ENCODE results near the gene PPARG.

PPARG gene

DNA sequence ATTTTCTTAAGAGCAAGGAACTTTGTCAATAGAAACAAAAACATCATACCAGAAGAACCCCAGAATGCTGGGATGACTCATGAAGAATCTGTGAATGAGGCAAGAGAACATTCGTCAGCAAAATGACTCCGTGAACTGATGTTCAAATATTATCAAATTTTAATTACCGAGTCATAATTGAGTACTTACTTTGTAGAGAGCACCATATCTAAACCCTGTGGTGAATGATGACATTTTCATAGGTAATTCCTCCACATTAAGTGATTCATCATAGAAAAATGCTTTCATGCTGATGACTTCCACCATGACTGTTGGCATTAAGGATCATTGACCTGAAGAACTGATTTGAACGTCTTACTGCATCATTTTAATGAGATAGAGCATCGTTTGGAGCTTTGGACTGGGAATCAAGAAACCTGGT lies 56.3 kb downstream of the PPARG start:
- peak; percentile 19 for DNase-seq (ENCODE audit: low spot score)

DNA sequence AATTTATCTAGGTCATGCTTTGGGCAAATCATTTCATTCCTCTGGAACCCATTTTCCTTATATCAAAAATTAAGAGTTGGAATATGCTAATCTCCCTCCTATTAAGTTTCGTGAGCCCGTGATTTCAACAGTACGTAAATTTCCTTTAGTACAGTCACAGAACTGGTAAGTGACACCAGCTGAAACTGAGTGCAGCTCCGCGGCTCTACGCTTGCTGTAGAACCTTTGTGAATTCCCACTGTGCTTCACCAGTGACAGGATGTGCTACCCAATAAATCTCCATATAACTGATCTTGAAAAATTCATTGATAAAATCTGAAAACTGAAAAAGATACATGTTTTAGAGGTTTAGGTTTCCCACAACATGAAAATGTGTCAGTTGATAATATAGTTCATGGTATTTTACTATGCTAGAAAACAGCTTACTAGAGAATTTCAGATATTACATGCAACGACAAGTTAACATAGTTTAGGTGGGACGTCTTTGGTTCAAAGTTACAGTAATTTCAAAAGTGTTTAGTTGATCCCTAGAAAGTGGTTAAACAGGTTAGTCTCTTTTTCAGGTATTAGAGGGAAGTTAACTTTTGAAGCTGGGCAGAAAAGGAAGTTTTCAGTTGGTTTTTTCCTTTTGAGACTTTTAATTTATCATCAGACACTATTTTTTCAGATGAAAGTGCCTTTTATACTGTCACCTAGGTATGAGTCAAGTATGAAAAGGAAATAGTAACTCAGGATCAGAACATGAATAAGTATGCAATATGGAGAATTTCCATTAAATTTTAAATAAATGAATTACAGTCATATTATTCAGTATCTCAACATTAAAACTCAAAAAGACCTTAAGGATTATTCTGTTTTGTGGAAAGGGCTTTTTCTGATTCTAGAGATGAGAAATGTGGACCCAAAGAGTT lies 57.0 kb downstream of the PPARG start:
- no peak for DNase-seq (ENCODE audit: low spot score)

DNA sequence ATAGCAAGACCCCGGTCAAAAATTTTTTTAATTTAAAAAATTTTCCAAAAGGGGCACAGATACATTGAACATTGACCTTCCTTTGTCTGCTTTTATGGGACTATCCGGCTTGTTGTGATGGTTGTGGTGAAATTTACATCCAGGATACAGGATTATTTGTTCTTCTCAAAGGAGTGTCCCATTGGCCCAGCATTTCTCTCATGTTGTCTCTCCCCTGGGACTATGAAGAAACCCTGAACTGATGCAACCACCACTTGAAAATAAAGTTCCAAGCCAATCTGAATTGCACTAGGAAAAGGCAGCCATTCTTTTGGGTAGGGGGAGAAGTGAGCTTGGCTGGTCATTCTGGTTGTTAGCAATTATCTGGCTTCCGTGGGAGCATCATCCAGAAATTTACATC lies 58.4 kb downstream of the PPARG start:
- DNase-seq (ENCODE audit: low spot score) = no peak

DNA sequence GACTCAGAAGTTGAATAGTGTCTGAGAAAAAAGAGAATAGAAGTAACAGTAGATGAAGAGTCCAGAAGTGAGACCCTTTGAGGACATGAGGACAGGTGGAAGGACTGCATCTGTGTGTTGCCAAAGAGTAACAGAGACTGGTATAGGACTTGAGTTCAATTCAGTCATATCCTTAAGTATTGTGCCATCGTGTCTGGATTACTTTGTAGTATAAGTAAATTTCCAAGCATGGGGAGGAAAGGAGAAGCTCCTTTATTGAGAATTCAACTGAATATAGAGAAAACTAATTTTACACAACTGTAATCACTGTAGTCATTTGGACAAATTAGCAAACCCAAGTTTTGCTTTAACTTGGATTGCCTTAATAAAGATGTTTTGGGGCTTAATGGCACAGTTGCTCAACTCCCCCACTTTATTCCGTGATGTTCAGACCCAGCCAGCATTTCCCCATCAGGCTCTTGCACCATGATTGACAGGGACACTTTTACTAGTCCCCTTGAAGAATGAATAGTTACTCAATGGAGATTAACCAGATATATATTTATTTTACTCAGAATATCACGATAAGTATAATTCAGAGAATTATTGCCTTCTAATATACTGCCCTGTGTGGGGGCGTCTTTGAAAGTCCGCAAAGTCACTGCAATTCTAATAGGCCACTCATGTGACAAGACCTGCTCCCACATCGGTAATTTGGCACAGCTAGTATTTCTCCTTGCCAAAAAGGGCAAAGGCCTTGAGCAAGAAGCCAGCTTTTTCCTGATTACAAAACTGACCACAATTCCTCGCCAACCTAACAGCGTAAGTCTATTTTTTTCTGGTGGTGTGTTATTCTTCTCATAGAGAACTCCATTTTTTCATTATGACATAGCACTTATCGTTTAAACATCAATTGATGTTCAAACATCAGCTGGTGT lies 61.3 kb downstream of the PPARG start:
- DNase-seq (ENCODE audit: low spot score) = no peak

DNA sequence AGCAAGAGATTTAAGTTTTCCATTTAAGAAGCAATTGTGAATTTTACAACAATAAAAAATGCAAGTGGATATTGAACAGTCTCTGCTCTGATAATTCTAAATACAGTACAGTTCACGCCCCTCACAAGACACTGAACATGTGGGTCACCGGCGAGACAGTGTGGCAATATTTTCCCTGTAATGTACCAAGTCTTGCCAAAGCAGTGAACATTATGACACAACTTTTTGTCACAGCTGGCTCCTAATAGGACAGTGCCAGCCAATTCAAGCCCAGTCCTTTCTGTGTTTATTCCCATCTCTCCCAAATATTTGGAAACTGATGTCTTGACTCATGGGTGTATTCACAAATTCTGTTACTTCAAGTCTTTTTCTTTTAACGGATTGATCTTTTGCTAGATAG lies 62.3 kb downstream of the PPARG start:
- no peak for DNase-seq (ENCODE audit: low spot score)

DNA sequence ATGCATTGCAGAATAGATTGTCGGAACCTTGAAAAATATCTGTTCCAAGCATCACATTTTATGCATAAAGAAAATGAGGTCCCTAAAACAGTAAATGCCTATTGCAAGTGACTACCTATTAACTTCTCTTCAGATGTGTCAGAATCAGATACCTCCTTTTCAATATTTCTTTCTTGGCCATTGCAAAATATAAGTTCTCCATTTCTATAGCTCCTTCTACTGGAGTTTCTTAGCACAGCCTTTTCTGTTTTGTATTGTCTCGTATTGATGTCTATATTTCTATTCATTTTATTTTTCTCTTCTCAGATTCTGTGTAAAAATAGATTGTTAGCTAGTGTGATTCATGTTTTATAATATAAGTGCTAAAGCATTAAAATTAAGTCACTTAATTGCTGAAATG lies 63.4 kb downstream of the PPARG start:
- no peak for DNase-seq (ENCODE audit: low spot score)

DNA sequence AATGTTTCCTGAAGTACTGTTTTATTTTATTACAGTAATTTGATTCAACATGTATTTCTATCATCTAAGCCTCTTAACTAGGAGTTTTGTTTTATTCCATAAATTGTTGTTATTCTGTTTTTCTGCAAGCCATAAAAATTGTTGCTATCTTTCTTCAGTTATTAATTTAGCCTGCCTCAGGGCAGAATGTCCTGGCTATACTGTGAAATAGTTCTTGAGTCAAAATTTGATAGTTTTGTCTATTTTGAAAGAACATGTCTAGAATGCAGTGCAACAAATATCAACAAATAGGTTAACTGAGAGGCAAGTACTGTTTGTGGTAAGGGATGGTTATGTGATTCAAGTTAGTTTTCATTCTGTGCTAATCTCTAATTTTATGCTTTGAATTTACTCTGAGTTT lies 63.9 kb downstream of the PPARG start:
- no peak for DNase-seq (ENCODE audit: low spot score)

DNA sequence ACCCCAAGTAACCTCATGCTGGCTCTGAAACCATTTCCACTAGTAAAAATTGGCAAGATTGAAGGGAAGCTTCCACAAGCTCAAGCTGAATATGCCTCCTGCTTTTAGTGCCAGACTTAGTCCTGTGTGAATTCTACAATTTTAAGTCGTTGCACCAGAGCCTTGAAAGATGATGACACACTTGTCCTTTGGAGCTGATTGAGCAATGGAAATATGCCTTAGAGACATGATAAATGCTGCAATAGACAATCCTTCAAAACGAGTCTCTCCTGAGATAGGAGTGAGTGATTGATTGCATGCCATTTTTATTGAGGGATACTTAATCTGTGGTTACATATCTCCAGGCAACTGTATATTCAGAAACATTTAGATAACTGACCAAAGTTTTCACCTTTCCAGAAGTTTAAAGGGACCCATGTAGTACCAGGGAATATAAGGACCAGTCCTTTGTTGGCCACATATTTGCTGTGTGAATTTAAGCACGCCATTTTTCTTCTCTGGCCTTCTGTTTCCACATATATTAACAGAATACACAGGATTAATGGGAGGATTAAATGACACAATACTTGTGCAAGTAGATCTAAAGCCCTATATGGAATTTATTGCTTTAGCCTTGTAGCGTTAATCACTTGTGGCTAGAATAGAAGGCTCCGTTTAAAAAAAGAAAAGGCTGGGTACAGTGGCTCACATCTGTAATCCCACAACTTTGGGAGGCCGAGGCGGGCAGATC lies 65.1 kb downstream of the PPARG start:
- no peak for DNase-seq (ENCODE audit: low spot score)

DNA sequence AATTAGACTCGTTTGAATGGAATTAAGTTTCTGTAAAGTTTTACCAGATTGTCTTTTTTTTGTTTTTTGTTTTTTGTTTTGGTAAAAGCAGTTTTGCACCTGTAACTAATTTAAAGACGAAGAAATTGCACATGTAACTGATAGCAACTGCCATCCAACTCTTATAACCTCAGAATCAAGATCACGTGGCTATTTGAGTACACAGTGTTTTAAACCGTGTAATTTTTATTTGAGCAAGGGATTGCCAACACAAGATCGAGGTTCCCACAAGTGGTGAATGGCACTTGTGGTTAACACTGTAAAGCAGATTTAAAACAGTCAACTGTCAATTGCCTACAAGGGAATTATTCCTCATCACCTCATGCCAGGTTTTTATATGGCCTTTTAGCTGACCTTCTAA lies 67.3 kb downstream of the PPARG start:
- no peak for DNase-seq (ENCODE audit: low spot score)

DNA sequence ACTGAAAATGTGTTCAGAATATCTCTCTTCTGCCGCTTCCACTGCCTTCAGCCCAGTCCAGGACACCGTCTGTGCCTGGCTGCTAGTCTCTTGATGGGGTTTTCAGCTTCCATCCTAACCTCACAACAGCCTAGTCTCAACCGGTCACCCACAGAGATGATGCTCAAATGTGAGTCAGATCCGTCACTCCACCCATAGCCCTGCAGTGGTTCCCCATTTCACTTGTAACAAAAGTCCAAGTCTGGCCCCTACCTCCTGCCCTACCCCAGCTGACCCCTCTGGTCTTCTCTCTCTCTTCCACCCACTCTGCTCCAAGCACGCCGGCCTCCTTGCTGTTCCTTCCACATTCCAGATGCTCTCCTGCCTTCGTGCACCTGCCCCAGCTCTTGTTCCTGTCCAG lies 68.1 kb downstream of the PPARG start:
- DNase-seq (ENCODE audit: low spot score) = no peak

DNA sequence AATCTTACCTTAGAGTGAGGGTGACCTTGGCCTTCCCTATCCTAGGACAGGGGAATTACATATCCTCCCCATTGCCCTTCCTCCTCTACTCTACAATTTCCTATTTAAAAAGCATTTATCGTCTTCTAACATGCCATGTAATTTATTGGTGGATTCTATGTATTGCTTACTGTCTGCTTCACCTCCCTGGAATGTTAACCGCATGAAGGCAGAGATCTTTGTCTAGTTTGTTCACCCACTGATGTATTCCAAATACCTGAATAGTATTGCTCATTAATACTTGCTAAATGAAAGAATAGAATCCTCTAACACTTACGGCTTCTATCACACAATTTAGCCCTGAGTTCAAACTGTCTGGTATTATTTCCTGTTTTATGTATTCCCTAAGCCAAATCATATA lies 68.6 kb downstream of the PPARG start:
- DNase-seq (ENCODE audit: low spot score) = no peak

DNA sequence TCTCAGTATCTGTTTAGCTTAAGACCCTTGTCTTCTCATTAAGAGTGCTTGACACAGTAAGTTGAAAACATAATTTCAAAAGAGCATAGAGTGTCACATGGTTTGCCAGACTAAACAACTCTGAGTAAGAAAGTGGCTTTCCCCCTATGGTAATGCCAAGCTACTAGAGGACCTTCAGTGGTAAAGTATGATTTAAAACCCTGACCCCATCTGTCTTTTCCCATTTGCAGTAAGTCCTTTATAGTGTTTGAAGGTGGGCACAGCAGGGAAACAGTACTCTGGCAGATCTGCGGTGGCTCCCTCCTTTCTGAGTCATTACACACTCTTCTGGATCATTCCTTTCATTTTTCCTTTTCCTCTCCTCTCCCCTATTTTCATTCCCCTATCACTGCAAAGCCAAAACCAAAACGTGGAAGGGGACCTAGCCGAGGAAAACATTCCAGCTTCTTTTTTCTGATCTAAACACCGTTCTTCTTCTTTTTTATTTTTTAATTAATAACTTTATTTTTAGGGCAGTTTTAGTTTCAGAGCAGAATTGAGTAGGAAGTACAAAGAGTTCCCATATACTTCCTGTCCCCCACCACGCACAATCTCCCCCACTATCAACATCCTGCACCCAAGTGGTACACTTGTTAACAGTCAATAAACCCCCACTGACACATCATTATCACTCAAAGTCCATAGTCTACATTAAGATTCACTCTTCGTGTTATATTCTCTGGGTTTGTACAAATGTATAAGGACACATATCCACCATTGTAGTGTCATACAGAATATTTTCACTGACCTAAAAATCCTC lies 74.7 kb downstream of the PPARG start:
- no peak for DNase-seq (ENCODE audit: low spot score)

DNA sequence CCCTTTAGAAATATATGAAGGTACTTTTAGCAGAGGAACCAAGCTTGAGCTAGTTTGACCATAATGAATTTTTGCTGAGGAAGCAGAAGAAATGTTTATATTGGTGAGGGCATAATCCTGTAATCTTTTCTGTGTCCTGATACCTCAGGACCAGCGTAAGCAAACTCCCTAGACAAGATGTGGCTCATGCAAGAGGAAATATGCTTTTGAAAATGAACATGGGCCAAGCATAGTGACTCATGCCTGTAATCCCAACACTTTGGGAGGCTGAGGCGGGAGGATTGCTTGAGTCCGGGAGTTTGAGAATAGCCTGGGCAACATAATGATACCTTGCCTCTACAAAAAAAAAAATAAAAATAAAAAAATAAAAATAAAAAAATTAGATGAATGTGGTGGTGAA lies 78.5 kb downstream of the PPARG start:
- DNase-seq (ENCODE audit: low spot score) = no peak

DNA sequence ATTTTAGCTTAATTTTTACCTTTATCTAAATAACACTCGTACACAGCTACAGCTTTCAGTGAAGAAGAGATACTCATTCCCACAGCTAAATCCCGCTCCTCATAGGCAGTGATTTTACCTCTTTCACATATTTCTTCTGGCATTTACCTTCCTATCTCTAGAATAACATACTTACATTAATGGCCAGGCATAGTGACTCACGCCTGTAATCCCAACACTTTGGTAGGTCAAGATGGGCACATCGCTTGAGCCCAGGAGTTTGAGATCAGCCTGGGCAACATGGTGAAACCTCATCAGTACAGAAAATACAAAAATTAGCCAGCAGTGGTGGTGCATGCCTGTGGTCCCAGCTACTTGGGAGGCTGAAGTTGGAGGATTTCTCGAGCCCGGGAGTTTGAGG lies 80.2 kb downstream of the PPARG start:
- DNase-seq (ENCODE audit: low spot score) = no peak

DNA sequence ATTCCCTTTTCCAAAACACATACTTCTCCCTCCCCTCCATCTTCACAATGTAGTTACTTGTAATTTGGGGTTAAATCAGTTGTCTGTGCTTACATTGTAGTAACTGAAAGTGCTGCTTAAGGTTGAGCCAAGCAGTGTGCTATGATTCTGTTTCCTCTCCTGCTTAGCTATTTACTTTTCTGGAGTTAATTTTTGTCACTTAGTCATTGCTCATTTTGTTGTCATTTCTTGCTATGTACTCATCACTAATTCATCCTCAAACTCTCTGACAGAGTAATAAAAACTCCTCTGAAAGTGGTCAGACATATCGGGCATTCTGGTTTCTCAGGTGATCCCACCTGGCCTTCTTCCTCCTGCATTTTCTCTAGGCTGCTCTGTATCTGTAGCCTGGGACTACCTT lies 80.7 kb downstream of the PPARG start:
- no peak for DNase-seq (ENCODE audit: low spot score)

DNA sequence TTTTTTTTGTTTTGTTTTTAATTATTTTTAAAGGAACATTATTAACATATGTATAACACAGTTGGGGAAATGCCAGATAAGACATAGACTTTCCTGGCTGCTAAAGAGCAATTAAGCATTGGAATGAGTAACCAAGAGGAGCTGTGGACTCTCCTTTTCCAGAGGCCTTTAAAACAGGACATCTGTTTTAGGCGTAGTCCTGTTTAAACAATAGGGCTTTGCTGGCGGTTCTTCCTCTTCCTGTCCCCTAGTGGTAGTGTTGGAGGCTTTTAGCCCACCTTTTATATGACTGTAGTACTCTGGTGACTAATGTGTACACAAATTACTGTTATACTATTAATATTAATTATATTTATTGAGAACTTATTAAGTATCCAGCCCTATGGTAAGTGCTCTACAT lies 81.9 kb downstream of the PPARG start:
- DNase-seq (ENCODE audit: low spot score) = peak; percentile 83

DNA sequence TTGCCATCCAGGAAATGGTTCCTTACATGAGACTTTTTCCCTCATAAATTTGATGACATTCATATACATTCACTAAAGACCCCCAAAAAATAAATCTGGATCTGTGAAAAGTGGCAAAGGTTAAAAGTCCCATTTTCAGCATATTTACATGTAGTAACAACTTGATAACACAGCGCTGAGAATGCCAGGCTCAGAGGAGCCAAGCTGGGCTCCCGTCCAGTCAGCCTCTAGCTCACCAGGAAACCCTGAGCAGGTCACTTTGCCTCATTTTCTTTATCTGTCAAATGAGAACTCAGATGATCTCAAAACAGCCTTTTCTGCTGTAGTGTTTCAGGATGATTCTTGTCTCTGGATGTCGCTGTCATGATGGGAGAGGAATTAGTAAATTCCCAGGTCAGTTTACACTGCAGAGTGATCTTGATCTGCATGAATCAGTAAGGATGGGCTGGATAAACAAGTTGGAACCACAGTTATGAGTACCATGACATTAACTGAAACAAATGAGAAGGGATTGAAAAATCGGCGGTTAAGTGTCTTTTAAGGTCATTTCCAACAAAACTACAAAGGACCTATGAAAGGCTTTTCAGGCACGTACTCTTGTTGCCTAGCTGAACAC lies 82.8 kb downstream of the PPARG start:
- peak; percentile 1 for DNase-seq (ENCODE audit: low spot score)

DNA sequence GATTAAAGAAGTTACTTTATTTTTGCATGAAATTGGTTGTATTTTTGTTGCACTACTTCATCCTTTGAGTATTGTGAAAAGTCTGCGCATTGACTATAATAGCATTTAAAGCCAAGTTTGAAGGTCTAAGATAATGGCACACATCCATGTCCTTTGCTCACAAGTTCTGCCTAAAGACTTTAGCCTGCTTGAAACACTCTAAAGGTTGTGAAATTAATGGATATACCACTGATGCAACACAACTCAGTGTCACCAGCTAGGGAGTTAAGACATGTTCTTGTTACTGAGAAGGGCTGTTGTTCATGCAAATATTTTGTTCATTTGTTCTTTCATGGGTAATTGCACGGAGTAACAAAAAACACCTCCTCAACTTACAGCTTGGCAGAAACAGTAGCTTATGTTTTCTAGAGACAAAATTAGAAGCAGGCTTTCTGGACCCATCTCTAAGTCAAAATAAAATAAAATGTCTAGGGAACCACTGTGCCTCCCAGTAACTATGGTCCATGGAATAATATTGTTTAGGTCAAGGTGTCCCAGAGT lies 83.9 kb downstream of the PPARG start:
- DNase-seq (ENCODE audit: low spot score) = no peak

DNA sequence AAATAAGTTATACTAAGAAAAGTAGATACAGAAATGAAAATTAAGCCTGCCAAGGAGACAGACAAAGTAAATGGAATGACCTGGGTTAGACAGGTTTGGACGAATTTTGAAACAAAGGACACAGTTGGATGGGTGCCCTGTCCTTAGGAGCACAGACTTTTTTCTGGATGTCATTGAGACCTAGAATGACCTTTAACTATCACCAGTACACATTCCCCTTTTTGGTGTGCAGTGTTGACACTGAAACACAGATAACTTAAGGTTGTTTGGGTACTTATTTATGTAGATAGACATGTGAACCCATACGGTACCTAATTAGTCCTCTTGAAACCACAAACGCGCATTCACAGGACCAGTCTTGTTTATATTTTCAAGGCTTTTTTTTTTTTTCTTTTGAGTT lies 86.7 kb downstream of the PPARG start:
- no peak for DNase-seq (ENCODE audit: low spot score)

DNA sequence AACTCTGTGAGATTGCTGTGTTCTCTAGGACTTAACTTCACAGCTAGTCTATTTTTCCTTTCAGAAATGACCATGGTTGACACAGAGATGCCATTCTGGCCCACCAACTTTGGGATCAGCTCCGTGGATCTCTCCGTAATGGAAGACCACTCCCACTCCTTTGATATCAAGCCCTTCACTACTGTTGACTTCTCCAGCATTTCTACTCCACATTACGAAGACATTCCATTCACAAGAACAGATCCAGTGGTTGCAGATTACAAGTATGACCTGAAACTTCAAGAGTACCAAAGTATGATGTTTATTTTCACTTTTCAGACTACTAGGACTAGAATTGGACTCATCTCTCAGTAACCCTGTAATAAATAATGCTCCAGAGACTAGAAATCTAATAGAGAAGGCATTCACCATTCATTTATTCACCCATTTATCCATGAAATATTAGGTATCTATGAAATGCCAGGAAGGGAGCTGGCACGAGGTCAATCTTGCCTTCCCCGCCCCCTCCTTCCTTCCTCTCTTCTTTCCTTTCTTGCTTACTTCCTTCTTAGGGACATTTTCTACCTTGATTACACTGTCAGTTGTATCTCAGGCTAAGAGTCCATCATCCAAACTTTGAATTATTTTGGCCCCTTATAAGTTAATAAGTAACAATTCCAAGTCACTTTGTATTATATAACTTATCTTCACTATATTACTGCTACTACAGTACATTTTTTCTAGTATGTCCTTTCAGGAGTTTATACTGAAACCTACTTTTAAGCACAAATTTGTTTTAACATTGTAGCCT lies 91.0 kb downstream of the PPARG start:
- no peak for DNase-seq (ENCODE audit: low spot score)

All from kidney capillary endothelial cell (primary cell).